A549 treated with CpdA at 1 μM for 4 hours (cell line): ENCODE measurements around the gene ATP1B2. TPM values are rescaled to one million over a fixed set of nuclear protein-coding genes. Genes with fewer than 3 reads are reported as not detected.

Experiments used
- total RNA-seq: library from RNA; stranded (reverse); fragments of 200-300 nt; extraction: Qiagen RNA extraction; gene quantifications from 5 replicates; pipeline ENCODE4 v1.2.3, GENCODE V29; 2022; ENCODE audit warnings: low read depth

The ATP1B2 gene
- 0.16 to 0.33 TPM (median 0.26 TPM) in 4 of 5 replicates, not detected in the other for total RNA-seq

DNA sequence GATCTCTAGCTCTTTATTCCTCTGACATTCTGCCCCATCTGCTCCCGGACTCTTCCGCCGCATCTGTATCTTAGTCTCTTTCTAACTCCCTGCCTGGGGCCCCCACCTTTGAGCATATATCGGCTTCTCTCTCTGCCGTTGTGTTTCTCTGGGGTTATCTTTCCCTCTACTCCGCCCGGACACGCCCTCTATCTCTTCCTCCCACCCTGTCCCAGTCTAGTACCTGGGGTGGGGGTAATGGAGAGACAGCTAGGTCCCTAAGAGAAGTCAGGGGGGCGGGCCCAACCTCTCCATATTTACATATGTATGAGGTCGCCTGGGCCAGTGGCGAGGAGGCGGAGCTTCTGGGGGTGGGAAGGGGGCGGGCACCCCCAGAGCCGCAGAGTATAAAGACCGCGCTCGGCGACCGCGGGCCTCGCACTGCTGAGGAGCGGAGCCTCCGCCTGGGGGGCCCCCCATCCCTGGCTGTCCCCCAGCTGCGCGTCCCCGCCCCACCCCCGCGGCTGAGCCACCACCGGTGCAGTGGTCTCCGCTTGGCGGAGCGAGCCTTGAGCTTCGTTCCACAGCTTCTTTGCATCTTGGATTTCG, at the start of gene ATP1B2:
Gene ATP1B2, plus strand, starts transcription at position 418 of the 588 bp plus-strand sequence. CDS start 593 bp downstream, outside the sequence.

DNA sequence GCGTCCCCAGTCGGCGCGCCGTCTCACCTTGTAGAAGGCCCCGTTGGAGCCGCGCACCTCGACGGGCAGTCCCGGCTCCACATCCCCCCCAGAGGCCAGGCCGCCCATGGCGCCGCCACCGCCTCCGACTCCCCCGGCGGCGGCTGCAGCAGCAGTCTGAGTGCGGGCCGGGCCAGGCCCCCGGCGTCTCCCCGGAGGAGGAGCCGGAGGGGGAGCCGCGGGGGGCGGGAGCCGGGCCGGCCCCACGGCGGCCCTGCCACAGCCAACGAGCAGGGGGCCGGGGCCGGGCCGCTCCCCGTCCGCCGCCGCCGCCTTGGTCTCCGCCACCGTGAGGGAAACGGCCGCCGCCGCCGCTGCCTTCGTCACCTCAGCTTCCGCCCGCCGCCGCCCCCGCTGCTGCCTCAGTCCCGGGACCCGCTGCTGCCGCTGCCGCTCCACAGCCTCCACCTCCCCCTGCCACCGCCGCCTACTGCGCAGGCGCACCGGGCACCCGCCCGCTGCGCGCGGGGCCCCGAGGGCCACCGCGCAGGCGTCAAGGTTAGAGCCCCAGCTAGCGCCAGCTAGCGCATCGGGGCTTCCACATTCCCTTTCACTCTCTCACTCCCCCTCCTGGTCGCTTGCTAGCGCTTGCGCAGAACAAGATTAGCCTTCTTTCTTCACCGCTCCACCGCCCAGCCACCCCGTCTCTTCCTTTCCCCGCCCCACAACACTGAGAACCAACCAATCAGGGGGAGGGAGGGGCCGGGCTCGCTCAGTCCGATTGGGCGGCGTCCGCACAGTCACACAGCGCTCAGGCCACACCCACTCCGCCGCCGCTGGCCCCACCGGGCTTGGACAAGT, 36.1 kb upstream of the ATP1B2 start, which contains the start of gene FXR2:
Gene FXR2, minus strand, starts transcription at position 473 of the 840 bp plus-strand sequence. Its CDS starts 365 bp downstream, at position 108.

GRCh38 chr17:7627250-7628121, 23.2 kb upstream of the ATP1B2 start, which contains the start of gene SAT2:
Gene SAT2 (minus strand): TSS chr17:7627821. CDS start chr17:7627635, 186 bp downstream.

GRCh38 chr17:7629939-7630571, 20.7 kb upstream of the ATP1B2 start, which contains the start of gene SHBG:
Gene SHBG (plus strand): TSS chr17:7630135. CDS start chr17:7630173, 38 bp downstream.

GRCh38 chr17:7687072-7687907, 36.6 kb downstream of the ATP1B2 start, which contains the start of gene TP53:
Gene TP53 (minus strand): TSS chr17:7687490. CDS start chr17:7676594, 10,896 bp downstream.

GRCh38 chr17:7687908-7688807, 37.4 kb downstream of the ATP1B2 start, which contains the start of gene WRAP53:
Gene WRAP53 (plus strand): TSS chr17:7688477. CDS start chr17:7688649, 172 bp downstream.

DNA sequence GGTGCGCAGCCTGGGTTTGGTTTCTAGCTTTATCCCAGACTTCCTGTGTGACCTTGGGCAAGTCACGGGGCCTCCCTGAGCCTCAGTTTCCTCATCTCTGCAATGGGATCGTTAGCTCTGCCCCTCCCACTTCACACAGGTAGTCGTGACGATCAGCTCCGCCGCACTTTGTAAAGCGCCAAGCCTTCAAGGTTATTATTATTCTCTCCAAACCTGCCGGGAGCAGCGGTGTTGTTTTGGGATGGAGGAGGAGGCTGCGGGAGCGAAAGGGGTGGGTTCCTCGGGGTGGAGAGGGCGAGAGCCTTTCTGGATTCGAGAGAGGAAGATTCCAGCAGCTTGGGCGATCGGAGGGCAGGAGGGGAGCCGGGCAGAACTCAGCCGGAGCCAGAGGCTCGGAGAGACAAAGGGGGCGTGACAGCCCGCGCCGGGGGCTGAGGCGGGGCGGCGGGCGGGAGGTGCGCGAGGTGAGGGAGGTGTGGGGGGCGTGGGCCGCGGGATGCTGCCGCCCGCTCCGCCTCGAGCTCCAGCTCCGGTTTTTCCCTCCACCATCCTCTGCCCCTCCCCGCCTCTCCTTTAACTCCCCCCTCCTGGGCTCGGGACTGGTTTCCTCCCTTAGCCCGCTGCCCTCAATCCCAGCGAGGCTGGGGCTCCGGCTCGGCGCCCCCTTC, 54.0 kb downstream of the ATP1B2 start, which contains the start of gene EFNB3:
Gene EFNB3, plus strand, starts transcription at position 602 of the 668 bp plus-strand sequence. CDS start 397 bp downstream, outside the sequence.

Other genes with a start within 250 kb of the ATP1B2 start
- gene TMEM256, start 246.8 kb upstream of the ATP1B2 start, total RNA-seq: 181 to 224 TPM (median 197 TPM) in 5 replicates
- 14.2 to 20.2 TPM (median 17.0 TPM) in 5 replicates for gene NLGN2, start 243.1 kb upstream of the ATP1B2 start, total RNA-seq
- gene SPEM1, start 230.6 kb upstream of the ATP1B2 start, total RNA-seq: 0.09 TPM in 1 of 5 replicates, not detected in the others
- gene SPEM2, start 225.3 kb upstream of the ATP1B2 start, total RNA-seq: 0.10 to 0.14 TPM in 2 of 5 replicates, not detected in the others
- 0.01 to 0.04 TPM in 2 of 5 replicates, not detected in the others for gene SPEM3, start 222.1 kb upstream of the ATP1B2 start, total RNA-seq
- 9.6 to 14.5 TPM (median 13.1 TPM) in 5 replicates for gene TMEM102, start 215.5 kb upstream of the ATP1B2 start, total RNA-seq
- gene FGF11, start 211.4 kb upstream of the ATP1B2 start, total RNA-seq: 0.99 to 1.4 TPM (median 1.4 TPM) in 5 replicates
- gene CHRNB1, start 205.9 kb upstream of the ATP1B2 start, total RNA-seq: 4.7 to 7.6 TPM (median 7.2 TPM) in 5 replicates
- gene ZBTB4, start 171.3 kb upstream of the ATP1B2 start, total RNA-seq: 20.0 to 25.5 TPM (median 23.1 TPM) in 5 replicates
- gene SLC35G6, start 169.5 kb upstream of the ATP1B2 start, total RNA-seq: not detected in 5 replicates
- 74.3 to 88.3 TPM (median 80.0 TPM) in 5 replicates for gene POLR2A, start 166.6 kb upstream of the ATP1B2 start, total RNA-seq
- 9.6 to 13.5 TPM (median 10.4 TPM) in 5 replicates for gene TNFSF12, start 101.9 kb upstream of the ATP1B2 start, total RNA-seq
- 0.61 to 1.9 TPM (median 1.3 TPM) in 5 replicates for gene TNFSF13, start 92.2 kb upstream of the ATP1B2 start, total RNA-seq
- 94.4 to 114 TPM (median 102 TPM) in 5 replicates for gene SENP3, start 89.0 kb upstream of the ATP1B2 start, total RNA-seq
- gene CD68, start 71.3 kb upstream of the ATP1B2 start, total RNA-seq: 34.0 to 42.9 TPM (median 36.5 TPM) in 5 replicates
- 116 to 133 TPM (median 120 TPM) in 5 replicates for gene MPDU1, start 67.1 kb upstream of the ATP1B2 start, total RNA-seq
- gene SOX15, start 60.8 kb upstream of the ATP1B2 start, total RNA-seq: 0.22 to 0.72 TPM (median 0.37 TPM) in 5 replicates
- gene FXR2, start 36.0 kb upstream of the ATP1B2 start, total RNA-seq: 54.7 to 68.2 TPM (median 61.0 TPM) in 5 replicates
- 81.2 to 99.2 TPM (median 91.7 TPM) in 5 replicates for gene SAT2, start 23.1 kb upstream of the ATP1B2 start, total RNA-seq
- 0.68 to 1.0 TPM (median 0.73 TPM) in 5 replicates for gene SHBG, start 20.8 kb upstream of the ATP1B2 start, total RNA-seq
- 48.7 to 61.6 TPM (median 55.2 TPM) in 5 replicates for gene TP53, start 36.6 kb downstream of the ATP1B2 start, total RNA-seq
- 33.9 to 50.3 TPM (median 47.7 TPM) in 5 replicates for gene WRAP53, start 37.6 kb downstream of the ATP1B2 start, total RNA-seq
- 1.0 to 1.7 TPM (median 1.4 TPM) in 5 replicates for gene EFNB3, start 54.3 kb downstream of the ATP1B2 start, total RNA-seq
- gene DNAH2, start 66.8 kb downstream of the ATP1B2 start, total RNA-seq: 0.01 to 0.03 TPM in 2 of 5 replicates, not detected in the others
- 13.8 to 23.8 TPM (median 15.1 TPM) in 5 replicates for gene KDM6B, start 183.3 kb downstream of the ATP1B2 start, total RNA-seq
- 0.48 to 1.1 TPM (median 0.79 TPM) in 5 replicates for gene TMEM88, start 204.1 kb downstream of the ATP1B2 start, total RNA-seq
- gene NAA38, start 206.6 kb downstream of the ATP1B2 start, total RNA-seq: 179 to 238 TPM (median 208 TPM) in 5 replicates
- 21.3 to 23.4 TPM (median 22.7 TPM) in 5 replicates for gene CYB5D1, start 207.1 kb downstream of the ATP1B2 start, total RNA-seq
- gene CHD3, start 237.9 kb downstream of the ATP1B2 start, total RNA-seq: 65.3 to 76.0 TPM (median 68.6 TPM) in 5 replicates